Astrocyte (in vitro differentiated cells and primary cell): ENCODE data around the gene CROCC.

Experiments used
- EZH2 ChIP-seq: IDR thresholded peaks from 2 replicates; pipeline ENCODE4 v1.6.1; 2012; ENCODE audit warnings: mild to moderate bottlenecking, low read length, inconsistent platforms; ENCODE audit not compliant: insufficient read depth
- TF ChIP-seq, protein P1 (sequence below): IDR thresholded peaks from 2 replicates; pipeline ENCODE4 v1.5.1; 2011; ENCODE audit warnings: low read depth, mild to moderate bottlenecking, inconsistent platforms, low read length, moderate library complexity; ENCODE audit not compliant: insufficient read depth

DNA sequence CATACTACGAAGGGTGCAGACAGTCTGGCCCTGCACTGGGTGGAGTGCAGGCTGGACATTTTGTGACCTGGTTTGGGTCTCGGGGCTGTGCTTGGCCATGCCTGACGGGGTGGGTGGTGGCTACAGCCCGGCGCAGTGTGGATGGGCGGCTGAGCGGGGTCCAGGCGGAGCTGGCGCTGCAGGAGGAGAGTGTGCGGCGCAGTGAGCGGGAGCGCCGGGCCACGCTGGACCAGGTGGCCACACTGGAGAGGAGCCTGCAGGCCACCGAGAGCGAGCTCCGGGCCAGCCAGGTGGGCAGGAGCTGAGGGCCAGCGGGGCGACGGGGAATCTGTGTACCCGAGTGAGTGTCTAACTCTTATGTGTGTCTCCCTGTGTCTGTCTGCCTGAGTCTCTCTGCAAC, 44.6 kb downstream of the CROCC start:
- TF ChIP-seq, protein P1, sequence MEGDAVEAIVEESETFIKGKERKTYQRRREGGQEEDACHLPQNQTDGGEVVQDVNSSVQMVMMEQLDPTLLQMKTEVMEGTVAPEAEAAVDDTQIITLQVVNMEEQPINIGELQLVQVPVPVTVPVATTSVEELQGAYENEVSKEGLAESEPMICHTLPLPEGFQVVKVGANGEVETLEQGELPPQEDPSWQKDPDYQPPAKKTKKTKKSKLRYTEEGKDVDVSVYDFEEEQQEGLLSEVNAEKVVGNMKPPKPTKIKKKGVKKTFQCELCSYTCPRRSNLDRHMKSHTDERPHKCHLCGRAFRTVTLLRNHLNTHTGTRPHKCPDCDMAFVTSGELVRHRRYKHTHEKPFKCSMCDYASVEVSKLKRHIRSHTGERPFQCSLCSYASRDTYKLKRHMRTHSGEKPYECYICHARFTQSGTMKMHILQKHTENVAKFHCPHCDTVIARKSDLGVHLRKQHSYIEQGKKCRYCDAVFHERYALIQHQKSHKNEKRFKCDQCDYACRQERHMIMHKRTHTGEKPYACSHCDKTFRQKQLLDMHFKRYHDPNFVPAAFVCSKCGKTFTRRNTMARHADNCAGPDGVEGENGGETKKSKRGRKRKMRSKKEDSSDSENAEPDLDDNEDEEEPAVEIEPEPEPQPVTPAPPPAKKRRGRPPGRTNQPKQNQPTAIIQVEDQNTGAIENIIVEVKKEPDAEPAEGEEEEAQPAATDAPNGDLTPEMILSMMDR = no peak
- TF ChIP-seq EZH2 = no peak
